Bronchial epithelial cell (primary cell): Measurements from ENCODE around the gene ADRM1. TPM values are rescaled to one million over a fixed set of nuclear protein-coding genes. Genes with fewer than 3 reads are reported as not detected.

ENCODE experiments used
- DNase-seq: peaks from one replicate; pipeline ENCODE4 v3.0.0-alpha.2; 2010; ENCODE audit warnings: low read depth
- FAIRE-seq: peaks from 2 replicates; lab custom pipeline; 2011; peaks lifted over from hg19 to GRCh38; lab: Jason Lieb, UNC
- H3K27me3 ChIP-seq: 2 replicates; pipeline ENCODE4 v1.5.1; 2011; ENCODE audit warnings: low read length; ENCODE audit not compliant: control insufficient read depth, insufficient read depth
- H3K36me3 ChIP-seq: 2 replicates; pipeline ENCODE4 v1.5.1; 2011; ENCODE audit warnings: low read length; ENCODE audit not compliant: control insufficient read depth, insufficient read depth
- H3K4me3 ChIP-seq: 2 replicates; pipeline ENCODE4 v1.5.1; 2011; ENCODE audit warnings: mild to moderate bottlenecking, low read depth, low read length, control low read depth
- total RNA-seq: library from RNA; depleted of rRNA; stranded (reverse); fragments of >200 nt; gene quantifications from 2 replicates; pipeline ENCODE4 v1.2.1, GENCODE V29; 2014
- TF ChIP-seq, protein P1 (sequence below): IDR thresholded peaks from 2 replicates; pipeline ENCODE4 v1.5.1; 2011; ENCODE audit warnings: mild to moderate bottlenecking, moderate library complexity, low read length, control low read depth, inconsistent platforms; ENCODE audit not compliant: insufficient read depth, severe bottlenecking

ADRM1 gene
- total RNA-seq, 1 donor from 2014 or later = 145 TPM

- no peaks in the 10 kb centered on the region for H3K27me3 ChIP-seq
- peaks cover 26% of the 10 kb centered on the region for H3K36me3 ChIP-seq
- TF ChIP-seq, protein P1, sequence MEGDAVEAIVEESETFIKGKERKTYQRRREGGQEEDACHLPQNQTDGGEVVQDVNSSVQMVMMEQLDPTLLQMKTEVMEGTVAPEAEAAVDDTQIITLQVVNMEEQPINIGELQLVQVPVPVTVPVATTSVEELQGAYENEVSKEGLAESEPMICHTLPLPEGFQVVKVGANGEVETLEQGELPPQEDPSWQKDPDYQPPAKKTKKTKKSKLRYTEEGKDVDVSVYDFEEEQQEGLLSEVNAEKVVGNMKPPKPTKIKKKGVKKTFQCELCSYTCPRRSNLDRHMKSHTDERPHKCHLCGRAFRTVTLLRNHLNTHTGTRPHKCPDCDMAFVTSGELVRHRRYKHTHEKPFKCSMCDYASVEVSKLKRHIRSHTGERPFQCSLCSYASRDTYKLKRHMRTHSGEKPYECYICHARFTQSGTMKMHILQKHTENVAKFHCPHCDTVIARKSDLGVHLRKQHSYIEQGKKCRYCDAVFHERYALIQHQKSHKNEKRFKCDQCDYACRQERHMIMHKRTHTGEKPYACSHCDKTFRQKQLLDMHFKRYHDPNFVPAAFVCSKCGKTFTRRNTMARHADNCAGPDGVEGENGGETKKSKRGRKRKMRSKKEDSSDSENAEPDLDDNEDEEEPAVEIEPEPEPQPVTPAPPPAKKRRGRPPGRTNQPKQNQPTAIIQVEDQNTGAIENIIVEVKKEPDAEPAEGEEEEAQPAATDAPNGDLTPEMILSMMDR = no peak
- no peak overlapping the region for H3K4me3 ChIP-seq
- FAIRE-seq = no peak
- no peak for DNase-seq
These were observed 50.7 kb downstream of the ADRM1 start for GRCh38 chr20:62353289-62354030.

- TF ChIP-seq, protein P1 = no peak
- Histone ChIP-seq H3K36me3 (peaks cover 27% of the 10 kb centered on the region), H3K27me3 (no peaks in the 10 kb centered on the region), H3K4me3 (no peak overlapping the region)
- no peak for DNase-seq
- no peak for FAIRE-seq
These were observed 51.4 kb downstream of the ADRM1 start for GRCh38 chr20:62354031-62354808.

DNA sequence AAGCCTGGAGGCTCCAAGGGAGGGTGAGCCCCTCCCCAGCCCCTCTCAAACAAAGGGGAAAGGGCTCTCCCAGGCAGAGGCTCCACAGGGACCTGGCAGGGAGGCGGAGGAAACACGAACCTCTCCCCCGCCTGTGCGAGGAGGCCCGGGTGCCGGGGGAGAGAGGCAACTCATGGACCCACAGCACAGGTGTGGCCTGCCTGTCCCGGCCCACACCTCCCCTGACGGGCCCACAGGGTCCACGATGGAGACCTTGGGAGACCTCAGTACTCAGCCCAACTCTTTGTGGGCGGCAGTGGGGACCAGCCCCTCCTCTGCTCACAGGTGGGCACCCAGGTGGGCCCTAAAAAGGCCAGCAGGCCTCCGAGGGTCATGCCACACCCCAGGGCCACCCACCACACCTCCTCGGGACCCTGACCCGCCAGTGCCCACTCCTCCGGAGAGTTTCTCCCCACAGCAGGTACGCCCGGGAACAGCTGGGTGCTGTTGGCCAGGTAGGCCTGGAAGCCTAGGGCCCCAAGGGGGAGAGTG is 52.1 kb downstream of the ADRM1 start:
- H3K4me3 ChIP-seq = no peak overlapping the region
- no peak for DNase-seq
- no peaks in the 10 kb centered on the region for H3K27me3 ChIP-seq
- TF ChIP-seq, protein P1 = no peak
- H3K36me3 ChIP-seq = peaks cover 28% of the 10 kb centered on the region
- no peak for FAIRE-seq

DNA sequence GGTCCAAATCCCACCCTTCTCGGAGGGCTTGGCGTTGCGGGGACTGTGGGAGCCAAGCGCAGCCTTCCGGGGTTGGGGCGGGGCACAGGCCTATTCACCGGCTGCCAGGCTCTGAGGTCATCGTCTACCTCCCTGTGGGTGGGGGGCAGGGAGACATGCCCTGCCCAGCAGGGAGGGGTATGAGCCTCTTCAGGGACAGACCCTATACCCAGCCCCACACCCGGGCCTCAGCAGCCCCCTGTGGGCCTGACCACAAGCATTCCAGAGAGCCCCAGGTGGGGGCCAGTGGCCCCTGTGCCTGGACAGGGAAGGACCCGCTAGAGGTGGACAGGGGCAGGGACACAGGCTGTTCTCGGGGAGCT is 52.7 kb downstream of the ADRM1 start:
- Histone ChIP-seq H3K4me3 (no peak overlapping the region), H3K36me3 (peaks cover 27% of the 10 kb centered on the region), H3K27me3 (no peaks in the 10 kb centered on the region)
- FAIRE-seq (no peak), DNase-seq (peak; percentile 50)
- TF ChIP-seq, protein P1 = no peak

DNA sequence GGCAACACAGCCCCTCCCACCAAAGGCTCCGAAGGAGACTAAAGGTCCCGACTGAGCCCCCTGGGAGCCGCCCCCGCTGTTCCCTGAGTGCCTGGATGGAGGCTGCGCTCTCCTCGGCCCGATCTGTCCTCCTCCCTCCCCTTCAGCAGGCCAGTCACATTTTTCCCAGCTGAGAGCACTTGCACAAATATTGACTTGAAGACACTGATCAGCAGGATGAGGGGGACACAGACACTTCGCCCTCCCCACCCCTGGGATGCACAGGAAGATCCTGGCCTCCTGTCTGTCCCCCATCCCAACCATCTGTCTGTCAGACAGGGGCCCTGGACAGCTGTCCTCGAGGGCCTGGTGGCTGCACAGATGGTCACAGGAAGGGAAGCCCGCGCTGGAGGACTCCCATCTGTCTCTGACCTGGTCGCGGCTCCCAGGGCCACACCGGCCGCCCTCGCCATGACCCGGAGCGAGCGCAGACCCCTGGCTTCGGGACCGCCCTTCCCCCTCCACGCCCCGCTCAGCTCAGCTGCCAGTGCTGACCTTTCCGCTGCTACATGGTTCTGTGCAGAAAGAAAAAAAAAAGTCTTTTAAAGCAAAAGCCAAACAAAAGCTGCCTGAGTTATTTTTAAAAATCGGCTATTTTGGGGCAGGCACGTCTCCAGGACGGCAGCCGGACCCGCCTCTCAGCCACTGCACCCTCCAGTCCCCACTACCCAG is 53.2 kb downstream of the ADRM1 start:
- Histone ChIP-seq H3K27me3 (no peaks in the 10 kb centered on the region), H3K36me3 (peaks cover 32% of the 10 kb centered on the region), H3K4me3 (no peak overlapping the region)
- FAIRE-seq = no peak
- TF ChIP-seq, protein P1 = no peak
- no peak for DNase-seq
